Neuron (in vitro differentiated cells): ENCODE results near the gene TDG.
"Not testable (repeated sequence)": the region's sequence is repeated elsewhere in the genome, so short reads cannot be mapped to it uniquely, and the experiment has no call there.

Experiments
- H2AFZ ChIP-seq: one replicate; pipeline ENCODE4 v1.6.1; 2013; ENCODE audit warnings: low read depth, mild to moderate bottlenecking, inconsistent platforms, low read length, moderate library complexity
- H3K27me3 ChIP-seq: one replicate; pipeline ENCODE4 v1.6.1; 2013; ENCODE audit warnings: low read length; ENCODE audit not compliant: insufficient read depth
- H3K36me3 ChIP-seq: one replicate; pipeline ENCODE4 v1.6.1; 2013; ENCODE audit warnings: low read length; ENCODE audit not compliant: insufficient read depth
- H3K4me1 ChIP-seq: one replicate; pipeline ENCODE4 v1.6.1; 2013; ENCODE audit warnings: low read length; ENCODE audit not compliant: insufficient read depth
- H3K4me3 ChIP-seq: 2 replicates; pipeline ENCODE4 v1.5.1; 2013; ENCODE audit warnings: mild to moderate bottlenecking, low read length, moderate library complexity
- H3K9me3 ChIP-seq: one replicate; pipeline ENCODE4 v1.6.1; 2013; ENCODE audit warnings: low read length

TDG gene

DNA sequence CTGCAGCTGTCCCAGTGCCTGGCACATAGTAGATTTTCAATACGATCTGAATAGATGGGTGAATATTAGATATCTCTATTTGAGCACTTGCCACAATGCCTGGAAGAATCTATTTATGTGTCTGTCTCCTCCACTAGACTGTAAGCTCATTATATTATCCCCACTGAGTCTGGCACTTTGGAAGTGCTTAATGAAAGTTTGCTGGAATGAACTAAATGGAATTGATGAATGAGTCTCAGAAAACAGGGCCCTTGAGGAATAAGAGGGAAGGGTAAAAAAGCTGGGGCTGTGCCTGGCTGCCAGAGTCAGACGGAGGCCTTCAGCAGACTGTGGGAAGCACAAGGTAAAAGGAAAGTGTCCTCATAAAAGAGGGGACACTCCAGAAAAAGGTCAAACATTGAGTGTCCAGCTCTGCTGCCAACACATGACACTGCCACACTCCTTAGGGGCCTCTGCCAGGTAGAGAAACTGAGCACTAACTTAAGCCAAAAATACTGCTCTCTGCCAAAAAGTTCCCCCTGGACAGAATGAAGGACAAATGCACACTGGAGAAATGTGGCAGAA, 45.0 kb downstream of the TDG start:
- Histone ChIP-seq H3K4me3 (no peak overlapping the region), H3K4me1 (no peaks in the 10 kb centered on the region), H3K9me3 (no peaks in the 10 kb centered on the region), H2AFZ (no peak overlapping the region), H3K27me3 (no peaks in the 10 kb centered on the region), H3K36me3 (no peaks in the 10 kb centered on the region)

DNA sequence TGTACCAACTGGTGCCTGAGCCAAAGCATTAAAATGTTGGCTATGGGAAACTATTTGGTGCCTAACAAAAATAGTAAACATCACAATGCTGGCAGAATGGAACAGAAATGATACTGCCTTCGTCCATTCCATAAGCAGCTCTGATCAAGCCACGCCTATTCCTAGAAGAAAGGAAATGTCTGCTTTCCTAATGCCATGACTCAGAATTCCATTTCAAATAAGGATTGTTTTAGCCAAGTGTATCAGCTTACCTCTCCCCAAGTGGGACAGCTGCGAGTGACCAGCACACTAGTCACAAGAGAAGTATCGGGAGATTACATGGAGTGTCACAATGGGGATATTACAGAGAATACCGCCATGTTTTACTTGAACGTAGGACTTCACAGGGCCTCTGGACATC, 45.6 kb downstream of the TDG start:
- Histone ChIP-seq H3K4me3 (no peak overlapping the region), H3K9me3 (no peaks in the 10 kb centered on the region), H3K4me1 (no peaks in the 10 kb centered on the region), H3K36me3 (no peaks in the 10 kb centered on the region), H3K27me3 (no peaks in the 10 kb centered on the region), H2AFZ (no peak overlapping the region)

DNA sequence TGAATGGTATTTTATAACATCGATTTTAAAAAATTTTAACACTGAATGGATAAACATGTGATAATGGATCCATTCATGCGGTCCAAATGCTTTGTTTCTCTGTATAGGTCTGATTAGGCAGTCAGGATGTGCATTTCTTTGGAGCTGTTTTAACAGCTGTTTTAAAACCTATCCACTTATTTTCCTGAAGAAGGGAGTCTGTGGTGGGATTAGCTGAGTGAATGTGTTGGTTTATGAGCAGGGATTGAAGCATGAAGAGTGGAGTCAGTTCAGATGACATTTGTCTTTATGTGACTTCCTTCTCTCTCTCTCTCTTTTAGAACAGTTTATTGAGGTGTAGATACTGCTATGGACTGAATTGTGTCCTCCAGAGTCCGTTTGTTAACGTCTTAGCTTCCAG, 46.7 kb downstream of the TDG start:
- H3K4me3 ChIP-seq = no peak overlapping the region
- H3K4me1 ChIP-seq = no peaks in the 10 kb centered on the region
- H3K9me3 ChIP-seq = no peaks in the 10 kb centered on the region
- no peaks in the 10 kb centered on the region for H3K27me3 ChIP-seq
- H2AFZ ChIP-seq = no peak overlapping the region
- H3K36me3 ChIP-seq = no peaks in the 10 kb centered on the region

DNA sequence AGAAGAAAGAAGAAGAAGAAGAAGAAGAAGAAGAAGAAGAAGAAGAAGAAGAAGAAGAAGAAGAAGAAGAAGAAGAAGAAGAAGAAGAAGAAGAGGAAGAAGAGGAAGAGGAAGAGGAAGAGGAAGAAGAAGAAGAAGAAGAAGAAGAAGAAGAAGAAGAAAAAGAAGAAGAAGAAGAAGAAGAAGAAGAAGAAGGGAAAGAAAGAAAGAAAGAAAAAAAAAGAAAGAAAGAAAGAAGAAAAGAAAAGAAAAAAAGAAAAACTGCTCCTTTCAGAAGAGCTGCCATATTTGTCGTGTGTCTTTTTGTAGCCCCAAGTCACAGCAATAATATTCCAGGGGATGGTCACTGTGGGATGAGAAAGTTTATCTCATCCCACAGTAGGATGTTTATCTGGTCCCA, 56.2 kb downstream of the TDG start:
- not testable (repeated sequence) for H3K36me3 ChIP-seq, H2AFZ ChIP-seq, H3K27me3 ChIP-seq, H3K4me3 ChIP-seq, H3K9me3 ChIP-seq, H3K4me1 ChIP-seq

DNA sequence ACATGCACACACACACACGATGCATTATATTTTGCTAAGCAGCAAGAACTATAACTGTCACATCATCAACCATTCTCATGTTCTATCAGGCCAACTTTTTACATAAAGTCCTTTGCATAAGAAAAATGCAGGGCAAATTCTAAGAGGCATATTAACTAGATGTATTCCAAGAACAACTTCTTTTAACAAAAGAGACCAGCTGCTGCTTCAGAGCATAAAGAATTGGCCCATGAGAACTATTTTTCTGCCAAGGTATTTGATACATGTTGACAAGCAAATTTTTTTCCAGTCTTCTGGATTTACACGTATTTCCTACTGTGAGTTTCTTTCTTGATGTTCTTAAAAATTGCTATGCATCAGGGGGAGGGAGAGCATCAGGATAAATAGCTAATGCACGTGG, 57.1 kb downstream of the TDG start:
- H2AFZ ChIP-seq = no peak overlapping the region
- H3K4me1 ChIP-seq = no peaks in the 10 kb centered on the region
- peaks cover 4% of the 10 kb centered on the region for H3K9me3 ChIP-seq
- no peak overlapping the region for H3K4me3 ChIP-seq
- no peaks in the 10 kb centered on the region for H3K27me3 ChIP-seq
- no peaks in the 10 kb centered on the region for H3K36me3 ChIP-seq

DNA sequence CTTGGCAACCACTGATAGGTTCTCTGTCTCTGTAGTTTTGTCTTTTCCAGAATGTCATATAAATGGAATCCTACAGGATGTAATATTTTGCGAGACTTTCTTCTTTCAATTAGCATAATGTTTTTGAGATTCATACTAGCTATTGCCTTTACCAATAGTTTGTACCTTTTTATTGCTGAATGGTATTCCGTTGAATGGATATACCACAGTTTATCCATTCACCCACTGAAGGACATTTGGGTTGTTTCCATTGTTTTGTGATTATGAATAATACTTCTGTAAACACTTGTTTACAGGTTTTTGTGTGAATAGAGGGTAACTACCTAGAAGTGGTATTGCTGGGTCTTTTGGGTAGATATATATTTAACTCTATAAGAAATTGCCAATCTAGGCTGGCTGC, 58.0 kb downstream of the TDG start:
- H3K27me3 ChIP-seq = no peaks in the 10 kb centered on the region

DNA sequence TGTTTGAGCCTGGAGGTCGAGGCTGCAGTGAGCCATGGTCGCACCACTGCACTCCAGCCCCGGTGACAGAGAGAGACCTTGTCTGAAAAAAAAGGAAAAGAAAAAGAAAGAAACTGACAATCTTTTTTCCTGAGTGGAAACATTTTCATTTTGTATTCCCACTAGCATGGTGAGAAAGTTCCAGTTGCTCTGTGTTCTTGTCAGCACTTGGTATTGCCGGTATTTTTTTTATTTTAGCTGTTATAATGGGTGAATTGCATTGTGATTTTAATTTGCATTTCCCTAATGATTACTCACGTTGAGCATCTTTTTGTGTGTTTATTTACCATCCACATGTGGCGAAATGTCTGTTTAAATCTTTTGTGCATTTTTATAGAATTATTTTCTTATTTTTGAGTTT, 58.7 kb downstream of the TDG start:
- H2AFZ ChIP-seq = no peak overlapping the region
- H3K4me1 ChIP-seq = no peaks in the 10 kb centered on the region
- H3K36me3 ChIP-seq = no peaks in the 10 kb centered on the region
- peaks cover 4% of the 10 kb centered on the region for H3K9me3 ChIP-seq
- H3K4me3 ChIP-seq = no peak overlapping the region
- H3K27me3 ChIP-seq = no peaks in the 10 kb centered on the region

More for the DNA sequence above, 58.0 kb downstream of the TDG start:
- H3K36me3 ChIP-seq = no peaks in the 10 kb centered on the region
- H3K4me3 ChIP-seq = no peak overlapping the region
- no peaks in the 10 kb centered on the region for H3K4me1 ChIP-seq
- H3K9me3 ChIP-seq = peaks cover 4% of the 10 kb centered on the region
- H2AFZ ChIP-seq = no peak overlapping the region

DNA sequence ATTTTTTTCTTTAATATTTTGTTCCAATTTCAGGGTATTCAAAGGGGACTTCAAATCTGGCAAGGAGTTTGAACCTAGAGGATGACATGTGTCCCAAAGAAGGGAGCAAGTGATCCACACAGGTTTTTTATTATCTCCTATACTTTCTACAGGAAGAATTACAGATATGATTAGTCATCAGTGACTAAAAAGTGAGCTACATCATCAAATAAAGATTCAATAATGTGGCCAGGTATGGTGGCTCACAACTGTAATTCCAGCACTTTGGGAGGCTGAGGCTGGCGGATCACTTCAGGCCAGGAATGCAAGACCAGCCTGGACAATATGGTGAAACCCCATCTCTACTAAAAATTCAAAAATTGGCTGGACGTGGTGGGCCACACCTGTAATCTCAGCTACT, 60.1 kb downstream of the TDG start:
- Histone ChIP-seq H3K9me3 (peaks cover 4% of the 10 kb centered on the region), H2AFZ (no peak overlapping the region), H3K36me3 (no peaks in the 10 kb centered on the region), H3K27me3 (no peaks in the 10 kb centered on the region), H3K4me1 (no peaks in the 10 kb centered on the region), H3K4me3 (no peak overlapping the region)

DNA sequence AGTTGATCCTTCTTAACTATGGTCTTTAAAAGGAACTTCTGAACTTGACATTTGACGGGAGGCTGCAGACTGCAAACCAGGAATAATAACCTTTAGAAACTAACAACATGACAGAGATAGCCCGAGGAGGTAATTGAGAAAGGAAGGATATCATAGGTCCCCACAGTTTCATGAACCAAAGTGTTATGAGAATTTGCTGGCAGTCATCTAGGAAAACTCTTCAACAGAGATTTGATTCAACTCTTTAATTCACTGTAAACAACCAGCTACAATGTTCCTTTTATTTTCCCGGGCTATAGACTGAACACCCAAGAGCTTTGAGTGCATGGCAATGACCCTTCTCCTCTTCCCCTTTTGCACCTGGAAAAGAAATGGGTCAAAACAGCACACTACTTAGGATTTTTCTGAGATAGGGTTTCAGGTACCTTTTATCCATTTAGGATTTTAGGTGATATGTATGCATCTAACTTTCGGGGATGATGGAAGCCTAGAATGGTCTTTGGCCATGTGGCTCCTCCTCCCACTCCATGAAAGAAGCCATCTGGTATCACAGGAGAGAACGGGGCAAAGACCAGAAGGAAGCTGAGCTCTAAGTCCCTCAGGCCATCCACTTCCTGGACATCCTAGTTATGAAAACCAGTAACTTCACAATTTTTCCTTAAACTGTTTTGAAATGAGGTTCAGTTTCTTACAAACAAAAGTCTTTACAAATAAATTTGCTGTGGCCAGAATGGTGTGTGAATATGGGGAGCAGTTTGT, 61.3 kb downstream of the TDG start:
- no peaks in the 10 kb centered on the region for H3K4me1 ChIP-seq
- no peaks in the 10 kb centered on the region for H3K27me3 ChIP-seq
- H3K9me3 ChIP-seq = peaks cover 4% of the 10 kb centered on the region
- H2AFZ ChIP-seq = no peak overlapping the region
- no peak overlapping the region for H3K4me3 ChIP-seq
- H3K36me3 ChIP-seq = no peaks in the 10 kb centered on the region

DNA sequence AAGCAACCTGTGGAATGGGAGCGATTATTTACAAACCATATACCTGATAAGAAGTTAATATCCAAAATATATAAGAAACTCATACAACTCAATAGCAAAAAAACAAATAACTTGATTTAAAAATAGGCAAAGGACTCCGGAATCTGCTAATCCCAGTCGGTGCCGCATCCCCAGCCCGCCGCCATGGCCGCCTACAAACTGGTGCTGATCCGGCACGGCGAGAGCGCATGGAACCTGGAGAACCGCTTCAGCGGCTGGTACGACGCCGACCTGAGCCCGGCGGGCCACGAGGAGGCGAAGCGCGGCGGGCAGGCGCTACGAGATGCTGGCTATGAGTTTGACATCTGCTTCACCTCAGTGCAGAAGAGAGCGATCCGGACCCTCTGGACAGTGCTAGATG, 64.9 kb downstream of the TDG start:
- not testable (repeated sequence) for H3K4me3 ChIP-seq, H3K4me1 ChIP-seq, H3K27me3 ChIP-seq, H3K9me3 ChIP-seq, H2AFZ ChIP-seq, H3K36me3 ChIP-seq

DNA sequence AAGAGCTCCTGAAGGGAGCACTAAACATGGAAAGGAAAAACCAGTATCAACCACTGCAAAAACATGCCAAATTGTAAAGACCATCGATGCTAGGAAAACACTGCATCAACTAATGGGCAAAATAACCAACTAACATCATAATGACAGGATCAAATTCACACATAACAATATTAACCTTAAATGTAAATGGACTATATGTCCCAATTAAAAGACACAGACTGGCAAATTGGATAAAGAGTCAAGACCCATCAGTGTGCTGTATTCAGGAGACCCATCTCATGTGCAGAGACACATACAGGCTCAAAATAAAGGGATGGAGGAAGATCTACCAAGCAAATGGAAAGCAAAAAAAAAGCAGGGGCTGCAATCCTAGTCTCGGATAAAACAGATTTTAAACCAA, 70.5 kb downstream of the TDG start:
- H3K27me3 ChIP-seq, H2AFZ ChIP-seq, H3K4me3 ChIP-seq: not testable (repeated sequence)

More for the DNA sequence above, 70.5 kb downstream of the TDG start:
- H3K36me3 ChIP-seq, H3K9me3 ChIP-seq, H3K4me1 ChIP-seq: not testable (repeated sequence)
